Midbrain (tissue), 1 donor: Measurements from ENCODE around the gene DYNLT1.
"Not testable (repeated sequence)": the region's sequence is repeated elsewhere in the genome, so short reads cannot be mapped to it uniquely, and the experiment has no call there.

Experiments
- DNase-seq: peaks from one replicate; lab custom pipeline; 2025; lab: John Stamatoyannopoulos, UW

DYNLT1 gene

GRCh38 chr6:158639056-158639455 lies 5.5 kb downstream of the DYNLT1 start:
- no peak for DNase-seq

DNA sequence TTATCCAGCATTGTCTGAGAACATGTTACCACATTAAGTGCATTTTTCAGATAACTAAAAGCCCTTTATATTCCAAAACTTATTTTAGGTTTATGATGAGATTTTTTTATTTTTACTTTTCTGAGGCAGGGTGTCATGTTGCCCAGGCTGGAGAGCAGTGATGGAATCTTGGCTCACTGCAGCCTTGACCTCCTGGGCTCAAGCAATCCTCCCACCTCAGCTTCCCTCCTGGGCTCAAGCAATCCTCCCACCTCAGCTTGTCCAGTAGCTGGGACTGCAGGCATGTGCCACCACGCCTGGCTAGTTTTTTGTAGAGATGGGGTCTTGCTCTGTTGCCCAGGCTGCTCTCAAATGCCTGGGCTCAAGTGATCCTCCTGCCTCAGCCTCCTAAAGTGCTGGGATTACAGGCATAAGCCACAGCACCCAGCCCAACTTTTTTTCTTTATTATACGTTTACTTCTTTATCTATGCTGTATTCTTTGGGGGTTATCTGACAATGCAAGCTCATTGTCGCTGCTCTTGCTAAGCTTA lies 6.2 kb downstream of the DYNLT1 start:
- no peak for DNase-seq

DNA sequence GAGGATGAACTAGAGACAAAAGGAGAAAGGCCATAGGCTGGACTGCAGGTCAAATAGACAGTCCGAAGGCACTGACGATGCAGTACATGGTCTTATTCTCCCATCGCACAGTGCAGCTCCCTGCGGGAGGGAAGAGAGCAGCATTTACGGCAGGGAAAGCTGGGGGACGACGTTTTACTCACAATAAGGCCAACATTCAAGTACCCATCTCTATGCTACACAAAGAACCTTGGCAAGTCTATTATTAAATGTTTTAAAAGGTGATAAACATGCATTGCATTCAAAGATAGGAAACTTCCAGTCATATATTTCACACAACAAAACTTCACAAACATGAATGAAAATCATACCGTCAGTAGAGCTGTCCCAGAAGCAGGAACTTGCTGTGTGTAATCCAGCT lies 7.8 kb downstream of the DYNLT1 start:
- DNase-seq, result no peak

GRCh38 chr6:158635427-158636073 lies 9.0 kb downstream of the DYNLT1 start:
- no peak for DNase-seq

DNA sequence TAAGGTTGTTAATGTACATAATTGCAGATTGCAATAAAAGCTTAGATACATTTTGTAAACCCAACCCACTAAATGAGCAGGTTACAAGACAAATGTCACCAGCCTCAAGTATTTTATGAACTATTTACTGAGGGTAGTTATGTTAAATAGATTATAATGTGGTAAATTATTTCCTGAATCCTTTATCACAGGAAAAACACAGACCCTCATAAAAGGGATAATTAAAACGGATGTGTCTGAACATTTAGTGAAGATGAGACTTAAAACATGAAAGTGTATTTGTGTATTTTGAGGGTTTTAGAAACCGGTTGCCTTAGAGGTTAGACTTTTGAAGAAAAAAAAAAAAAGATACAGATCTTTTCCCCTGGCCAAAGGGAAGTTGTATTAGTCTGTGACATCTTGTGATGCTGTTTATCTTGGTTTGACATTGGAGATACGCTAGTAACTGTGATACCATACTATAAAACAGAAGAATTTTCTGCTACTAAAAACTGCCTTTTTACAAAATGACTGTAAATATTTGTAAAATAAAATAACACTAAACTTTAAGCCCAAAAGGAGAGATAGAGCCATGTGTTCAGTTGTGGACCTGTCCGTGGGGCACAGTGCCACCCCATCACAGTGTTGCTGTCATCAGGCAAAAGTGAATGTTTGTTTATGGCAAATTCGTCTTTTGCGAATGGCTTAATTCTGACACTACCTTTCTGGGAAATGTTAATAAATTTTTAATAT lies 9.7 kb downstream of the DYNLT1 start:
- no peak for DNase-seq

DNA sequence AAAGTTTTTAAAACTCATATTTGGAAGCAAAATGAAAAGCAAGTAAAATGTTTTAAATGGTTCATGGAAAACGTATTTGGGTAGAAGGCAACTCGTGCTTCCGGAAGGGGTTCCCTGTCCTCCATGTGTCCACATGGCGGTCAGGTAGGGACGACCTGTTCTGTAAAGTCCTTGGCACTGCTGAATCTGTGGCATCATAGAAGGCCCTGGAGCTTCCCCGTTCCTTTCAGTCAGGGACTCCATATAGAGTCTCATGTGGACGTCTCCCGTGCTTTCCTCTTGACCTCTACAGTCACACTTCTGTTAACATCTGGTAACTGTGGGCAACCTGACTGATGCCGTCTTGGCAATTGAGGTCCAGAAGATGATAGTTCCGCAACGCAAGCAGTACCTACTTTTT lies 11.4 kb downstream of the DYNLT1 start:
- no peak for DNase-seq

- DNase-seq, result not testable (repeated sequence)
Observed at GRCh38 chr6:158632538-158633119, 11.9 kb downstream of the DYNLT1 start.

- no peak for DNase-seq
Observed at GRCh38 chr6:158631678-158632537, 12.6 kb downstream of the DYNLT1 start.

- no peak for DNase-seq
Observed at GRCh38 chr6:158630938-158631616, 13.5 kb downstream of the DYNLT1 start.

GRCh38 chr6:158629367-158630221 lies 14.9 kb downstream of the DYNLT1 start:
- DNase-seq, result no peak

DNA sequence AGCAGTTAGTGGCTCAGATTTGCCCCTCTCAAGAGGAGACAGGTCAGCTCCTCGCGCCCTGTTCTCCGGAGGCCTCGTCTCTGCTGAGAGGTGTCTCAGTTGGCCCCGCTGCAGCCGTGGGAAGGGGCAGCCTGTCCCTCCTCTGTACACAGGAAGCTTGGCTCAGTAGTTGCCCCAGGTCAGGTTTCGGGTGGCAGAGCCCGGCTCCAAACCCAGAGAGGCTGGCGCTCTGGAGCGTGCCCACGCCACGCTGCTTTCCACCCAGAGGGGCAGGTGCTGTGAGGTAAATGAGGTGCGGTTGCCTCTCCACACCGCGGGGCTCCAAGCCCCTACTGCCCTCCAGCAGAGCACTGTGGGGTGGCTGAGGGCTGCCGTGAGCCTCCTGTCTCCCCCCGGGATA lies 16.0 kb downstream of the DYNLT1 start:
- DNase-seq, result no peak

DNA sequence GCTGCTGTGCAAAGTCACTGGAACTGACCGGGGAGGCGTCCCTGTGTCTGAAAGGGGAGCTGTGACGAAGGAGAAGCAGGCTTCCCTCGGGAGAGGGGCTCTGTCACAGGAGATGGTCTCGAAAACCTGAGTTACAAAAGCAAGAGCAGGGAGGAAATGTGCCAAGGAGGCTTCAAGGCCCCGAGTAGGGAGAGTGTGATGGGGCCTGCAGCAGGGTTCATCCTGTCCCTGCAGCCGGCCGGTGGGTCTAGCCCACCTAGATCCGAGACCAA lies 16.7 kb downstream of the DYNLT1 start:
- DNase-seq, result no peak

GRCh38 chr6:158627168-158627939 lies 17.2 kb downstream of the DYNLT1 start:
- DNase-seq, result no peak

DNA sequence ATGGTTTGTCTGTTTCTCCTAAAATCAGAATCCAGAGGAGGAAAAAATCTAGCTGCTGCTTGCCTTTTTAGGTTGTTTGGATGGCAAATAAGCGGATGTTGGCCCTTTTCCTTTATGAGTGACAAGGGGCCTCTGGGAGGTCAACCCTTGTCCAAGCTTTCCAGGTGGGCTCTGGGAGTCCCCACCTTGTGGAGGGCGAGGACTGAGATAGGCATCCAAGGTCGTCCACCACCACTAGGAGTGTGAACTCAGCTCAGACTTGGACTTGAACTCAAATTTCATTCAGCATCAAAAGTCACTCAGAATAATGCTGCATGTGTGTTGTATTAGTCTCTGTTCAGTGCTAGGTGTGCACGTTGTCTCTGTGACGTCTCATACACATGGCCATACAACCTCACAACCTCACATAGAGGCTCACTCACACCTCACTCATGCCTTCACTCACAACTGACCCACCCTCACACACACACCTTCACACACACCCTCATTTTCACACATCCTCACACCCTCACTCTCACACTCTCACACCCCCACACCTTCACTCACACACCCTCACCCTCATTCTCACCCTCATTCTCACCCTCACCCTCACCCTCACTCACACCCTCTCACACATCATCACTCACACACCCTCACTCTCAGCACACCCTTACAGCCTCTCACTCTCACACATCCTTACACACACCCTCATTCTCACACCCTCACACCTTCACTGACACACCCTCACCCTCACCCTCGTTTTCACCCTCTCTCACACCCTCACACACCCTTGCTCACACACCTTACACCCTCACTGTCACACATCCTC lies 18.0 kb downstream of the DYNLT1 start:
- DNase-seq, result no peak

DNA sequence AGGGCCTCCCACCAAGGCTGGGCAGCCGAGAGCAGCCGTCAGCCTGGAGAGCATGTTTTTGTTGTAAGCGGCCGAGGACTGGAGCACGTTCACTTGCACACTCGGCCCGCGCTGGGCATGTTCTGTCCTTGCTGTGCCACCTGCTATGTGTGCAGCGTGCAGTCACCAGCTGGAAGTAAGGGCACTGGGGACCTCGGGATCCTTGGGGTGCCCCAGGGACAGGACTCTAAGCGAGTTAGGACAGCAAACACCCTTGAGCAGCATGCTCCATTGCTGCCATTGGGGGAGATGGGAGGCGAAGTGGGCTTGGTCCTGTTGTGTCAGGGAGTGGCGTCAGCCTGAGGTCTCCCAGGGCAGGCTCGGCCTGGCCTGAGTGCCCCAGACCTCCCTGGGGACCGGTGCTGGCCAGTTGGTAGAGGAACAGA lies 18.6 kb downstream of the DYNLT1 start:
- DNase-seq, result no peak

GRCh38 chr6:158624684-158625682 lies 19.6 kb downstream of the DYNLT1 start:
- no peak for DNase-seq

DNA sequence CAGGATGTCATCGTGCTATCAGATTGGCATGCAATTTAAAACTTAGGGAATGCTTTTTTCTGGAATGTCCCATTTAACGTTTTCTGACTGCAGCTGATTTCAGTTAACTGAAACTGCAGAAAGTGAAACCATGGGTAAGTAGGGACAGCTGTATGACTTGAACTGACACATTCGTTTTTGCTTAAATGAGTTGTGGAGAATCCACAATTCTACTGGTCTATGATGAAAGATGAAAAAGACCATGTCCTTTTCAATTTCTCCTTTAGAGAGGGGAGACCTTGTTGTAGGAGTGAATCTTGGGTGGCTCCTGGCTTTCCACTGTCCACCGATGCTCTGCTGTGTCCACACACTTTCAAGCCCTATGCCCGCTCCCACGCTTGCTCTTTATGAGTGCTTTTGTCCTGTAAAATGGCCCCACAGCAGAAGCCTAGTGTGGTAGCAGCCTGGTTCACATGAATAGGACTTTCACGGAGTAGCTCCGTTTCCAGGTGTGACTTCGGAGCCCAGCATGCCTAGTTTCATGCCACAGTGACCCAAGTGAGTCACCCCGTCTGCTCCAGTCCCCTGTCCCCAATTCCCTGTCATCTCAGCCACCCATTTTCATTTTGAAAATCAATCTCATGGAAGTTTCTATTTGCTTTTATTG lies 21.9 kb downstream of the DYNLT1 start:
- no peak for DNase-seq
